Mucosa of descending colon (tissue), 3 donors: Measurements from ENCODE around the gene CNST. TPM values are rescaled to one million over a fixed set of nuclear protein-coding genes. Genes with fewer than 3 reads are reported as not detected.

Source experiments
- ATAC-seq: fragments of 200-7000 bp; cut with Tn5 transposase; one replicate; pipeline ENCODE4 v1.9.1; 2020; ENCODE audit warnings: mild to moderate bottlenecking, moderate library complexity
- DNase-seq, 3 donors: peaks; one replicate each; pipeline ENCODE4 v3.0.0-alpha.2; 2020
- H3K36me3 ChIP-seq: fragments of 200-600 bp; one replicate; pipeline ENCODE4 v1.8.0; 2021; ENCODE audit warnings: low read depth, mild to moderate bottlenecking
- H3K4me1 ChIP-seq: fragments of 200-600 bp; one replicate; pipeline ENCODE4 v1.8.0; 2021; ENCODE audit warnings: low read depth, mild to moderate bottlenecking
- H3K4me3 ChIP-seq: fragments of 200-600 bp; one replicate; pipeline ENCODE4 v1.8.0; 2021; ENCODE audit warnings: mild to moderate bottlenecking
- H3K9me3 ChIP-seq: fragments of 200-600 bp; one replicate; pipeline ENCODE4 v1.8.0; 2021; ENCODE audit warnings: mild to moderate bottlenecking
- CTCF ChIP-seq: fragments of 200-600 bp; IDR thresholded peaks from one replicate; pipeline ENCODE4 v1.8.0; 2022; ENCODE audit warnings: antibody characterized with exemption, mild to moderate bottlenecking
- intact Hi-C, 2 donors: fragments of 100-400 bp; cut with DNase I in 1 of 2; cut with micrococcal nuclease in 1 of 2; formaldehyde crosslinking; loops; one replicate each; pipeline versions ENCODE4 v1.11.0 to v1.11.1; 2022; cut with DNase I, micrococcal nuclease
- total RNA-seq, 3 donors: library from RNA; stranded (reverse); fragmentation: NEBNext Ultra II Directional in 2 of 3; extraction: Animal tissue kit (Norgen Biotek cat#: 25700) in 2 of 3; gene quantifications; one replicate each; pipeline versions ENCODE4 v1.2.1 to v1.2.4, GENCODE V29; 2021 to 2023
- donor health status: DM: no; HTN: no; CAD: no; lungs with moderate emphysema.
- donor health status: DM: no; HTN: no; CAD: no.
- donor health status: DM: no; HTN: yes; CAD: no.

The CNST gene
- total RNA-seq, 3 donors from 2014 or later: 31.6 to 47.7 (median 44.6) TPM

DNA sequence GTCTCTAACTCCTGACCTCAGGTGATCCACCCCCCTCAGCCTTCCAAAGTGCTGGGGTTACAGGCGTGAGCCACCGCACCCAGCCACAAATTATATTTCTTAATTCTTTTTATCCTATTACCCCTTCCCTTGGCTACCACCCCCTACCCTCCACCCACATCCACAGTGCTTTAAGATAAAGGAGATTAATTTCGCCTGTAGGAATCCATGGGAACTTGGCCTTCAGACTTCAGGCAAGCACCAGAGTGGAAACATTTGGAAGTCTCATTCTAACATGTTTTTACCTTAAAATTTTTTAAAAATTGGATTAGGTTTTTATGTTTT, 10.4 kb downstream of the CNST start:
- Histone ChIP-seq H3K36me3 (no peaks in the 10 kb centered on the region), H3K4me3 (no peak overlapping the region), H3K9me3 (no peaks in the 10 kb centered on the region), H3K4me1 (peaks cover 32% of the 10 kb centered on the region)
- no peak for TF ChIP-seq CTCF
- intact Hi-C loops: no loop called here
- no peak for DNase-seq
- ATAC-seq: no peak

- DNase-seq (no peak), ATAC-seq (no peak)
- H3K4me1 ChIP-seq: peaks cover 38% of the 10 kb centered on the region
- H3K9me3 ChIP-seq: no peaks in the 10 kb centered on the region
- no peak overlapping the region for H3K4me3 ChIP-seq
- no peaks in the 10 kb centered on the region for H3K36me3 ChIP-seq
- intact Hi-C loops: no loop called here
- TF ChIP-seq CTCF: no peak
Observed at GRCh38 chr1:246577082-246577719, 10.9 kb downstream of the CNST start.

DNA sequence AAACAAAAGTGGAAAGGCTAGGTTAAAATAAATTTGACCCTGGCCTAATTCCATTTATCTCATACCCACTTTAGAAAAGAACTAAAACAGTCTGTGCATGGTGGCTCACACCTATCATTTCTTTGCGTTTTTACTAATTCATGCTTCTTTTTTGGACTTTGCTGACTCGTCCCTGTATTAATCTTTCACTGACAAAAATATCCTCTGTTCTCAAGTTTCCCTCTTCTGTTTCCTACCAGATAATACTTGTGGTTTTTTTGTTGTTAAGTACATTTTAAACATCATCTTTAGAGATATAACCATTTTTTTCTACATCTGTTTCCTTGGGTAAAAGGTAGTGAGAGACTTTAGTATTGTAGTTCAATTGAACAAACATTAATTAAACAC, 11.5 kb downstream of the CNST start:
- intact Hi-C loops: no loop called here
- H3K36me3 ChIP-seq: no peaks in the 10 kb centered on the region
- no peak for TF ChIP-seq CTCF
- DNase-seq (no peak), ATAC-seq (no peak)
- no peak overlapping the region for H3K4me3 ChIP-seq
- H3K4me1 ChIP-seq: peaks cover 43% of the 10 kb centered on the region
- H3K9me3 ChIP-seq: no peaks in the 10 kb centered on the region

- ATAC-seq: no peak
- Histone ChIP-seq H3K4me3 (no peak overlapping the region), H3K9me3 (no peaks in the 10 kb centered on the region), H3K36me3 (no peaks in the 10 kb centered on the region), H3K4me1 (peaks cover 63% of the 10 kb centered on the region)
- intact Hi-C loops: no loop called here
- no peak for DNase-seq
- no peak for TF ChIP-seq CTCF
Observed at GRCh38 chr1:246579818-246580217, 13.6 kb downstream of the CNST start.

GRCh38 chr1:246580497-246581370, 14.5 kb downstream of the CNST start:
- peak in 1 of 3 donors; percentile 28 for DNase-seq
- no peak for TF ChIP-seq CTCF
- H3K9me3 ChIP-seq: no peaks in the 10 kb centered on the region
- ATAC-seq: no peak
- intact Hi-C loops: no loop called here
- peaks cover 68% of the 10 kb centered on the region for H3K4me1 ChIP-seq
- no peak overlapping the region for H3K4me3 ChIP-seq
- no peaks in the 10 kb centered on the region for H3K36me3 ChIP-seq
